DMS 273 (cell line): ENCODE data around the gene NUDT16.
"Not testable (repeated sequence)": the region's sequence is repeated elsewhere in the genome, so short reads cannot be mapped to it uniquely, and the experiment has no call there.

ENCODE experiments used
- DNase-seq: peaks from one replicate; lab custom pipeline; 2025; ENCODE audit not compliant: unreplicated experiment; lab: John Stamatoyannopoulos, UW

Gene NUDT16

DNA sequence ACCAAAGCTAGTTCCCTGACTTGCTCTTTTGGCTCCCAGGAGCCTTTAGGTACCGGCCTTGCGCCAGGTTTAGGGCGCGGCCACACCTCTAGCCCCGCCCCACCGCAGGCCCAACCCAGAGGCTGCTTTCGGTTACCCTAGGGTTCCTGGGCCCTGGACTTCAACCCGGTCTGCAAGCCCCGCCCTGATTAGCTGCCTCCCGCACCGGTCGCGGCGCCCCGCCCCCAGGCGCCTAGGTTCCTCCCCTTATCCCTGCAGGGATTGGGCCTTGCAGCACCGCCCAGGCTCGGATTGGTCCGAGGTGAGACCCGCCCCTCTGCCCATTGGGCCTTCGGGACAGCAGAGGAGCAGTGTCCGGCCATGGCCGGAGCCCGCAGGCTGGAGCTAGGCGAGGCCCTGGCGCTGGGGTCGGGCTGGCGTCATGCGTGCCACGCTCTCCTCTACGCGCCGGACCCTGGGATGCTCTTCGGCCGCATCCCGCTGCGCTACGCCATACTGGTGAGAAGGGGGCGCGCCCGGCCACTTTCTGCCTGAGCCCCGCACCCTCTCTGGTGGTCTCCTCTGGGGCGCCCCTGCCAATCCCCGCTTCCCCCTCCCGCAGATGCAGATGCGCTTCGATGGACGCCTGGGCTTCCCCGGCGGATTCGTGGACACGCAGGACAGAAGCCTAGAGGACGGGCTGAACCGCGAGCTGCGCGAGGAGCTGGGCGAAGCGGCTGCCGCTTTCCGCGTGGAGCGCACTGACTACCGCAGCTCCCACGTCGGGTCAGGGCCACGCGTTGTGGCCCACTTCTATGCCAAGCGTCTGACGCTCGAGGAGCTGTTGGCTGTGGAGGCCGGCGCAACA lies at the start of gene NUDT16:
TSS of gene NUDT16 (plus strand) at position 330 of the 847 bp plus-strand sequence. CDS start at position 361, 31 bp downstream.
- DNase-seq: peak; percentile 99

DNA sequence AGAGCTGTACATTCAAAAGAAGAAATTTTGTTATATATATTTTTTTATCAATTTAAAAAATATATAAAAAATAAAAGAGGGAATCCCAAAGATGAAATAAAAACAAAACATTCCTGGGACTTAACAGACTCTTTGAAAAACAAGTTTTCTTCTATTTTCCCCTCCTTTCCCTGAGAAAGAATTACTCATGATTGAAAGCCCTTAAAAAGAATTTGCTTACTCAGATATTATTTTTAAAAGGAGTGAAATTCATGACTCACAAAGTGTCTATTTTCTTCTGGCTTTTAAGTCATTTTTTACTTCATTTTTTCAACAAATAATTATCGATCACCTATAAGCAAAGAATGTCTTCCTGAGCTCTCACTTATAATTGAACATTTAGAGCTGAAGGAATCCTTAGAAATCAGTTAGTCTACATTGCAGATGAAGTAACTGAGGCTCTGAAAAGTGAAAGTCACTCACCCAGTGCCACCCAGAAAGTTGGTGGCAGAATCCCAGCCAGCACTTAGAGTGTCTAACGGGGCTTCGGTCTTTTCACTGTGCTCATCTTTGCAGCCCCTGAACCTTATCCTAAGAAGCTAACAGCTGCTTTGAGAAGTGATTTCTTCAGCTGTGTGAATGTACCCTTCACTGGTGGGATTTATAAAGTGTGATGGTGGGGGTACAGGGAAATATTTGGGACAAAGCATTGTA lies 42.5 kb upstream of the NUDT16 start:
- no peak for DNase-seq

DNA sequence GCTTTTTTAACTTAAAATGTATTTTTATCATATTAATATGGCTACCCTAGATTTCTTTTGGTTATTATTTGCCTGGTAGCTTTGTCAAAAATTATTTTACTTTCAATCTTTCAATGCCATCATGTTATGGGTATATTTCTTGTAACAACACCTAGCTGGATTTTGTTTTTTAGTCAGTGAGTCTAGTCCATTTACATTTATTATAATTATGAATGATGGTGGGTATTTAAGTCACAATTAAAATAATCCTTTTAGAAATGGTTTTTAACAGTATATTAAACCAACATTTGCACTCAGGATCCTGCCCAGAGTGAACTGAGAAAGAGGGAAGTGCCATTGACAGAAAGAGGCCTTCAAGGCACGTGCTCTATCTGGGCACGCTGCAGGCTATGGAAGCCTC lies 39.8 kb upstream of the NUDT16 start:
- no peak for DNase-seq

DNA sequence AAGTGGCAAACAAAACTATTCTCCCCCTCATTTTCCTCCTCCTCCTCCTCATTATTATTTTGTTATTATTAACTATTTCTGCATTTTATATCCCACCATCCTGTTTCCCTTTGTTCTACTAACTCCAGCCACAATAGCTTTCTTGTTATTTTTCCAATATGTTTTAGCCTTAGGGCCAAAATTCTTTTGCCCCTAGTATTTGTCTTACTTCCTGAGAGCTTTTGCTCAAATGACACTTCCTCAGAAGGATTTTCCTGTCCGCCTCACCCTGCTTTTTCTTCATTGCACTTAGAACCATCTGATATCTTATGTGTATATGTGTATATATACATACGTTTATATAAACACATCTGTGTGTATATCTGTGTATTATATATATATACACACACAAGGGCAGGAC lies 32.7 kb upstream of the NUDT16 start:
- DNase-seq: no peak

DNA sequence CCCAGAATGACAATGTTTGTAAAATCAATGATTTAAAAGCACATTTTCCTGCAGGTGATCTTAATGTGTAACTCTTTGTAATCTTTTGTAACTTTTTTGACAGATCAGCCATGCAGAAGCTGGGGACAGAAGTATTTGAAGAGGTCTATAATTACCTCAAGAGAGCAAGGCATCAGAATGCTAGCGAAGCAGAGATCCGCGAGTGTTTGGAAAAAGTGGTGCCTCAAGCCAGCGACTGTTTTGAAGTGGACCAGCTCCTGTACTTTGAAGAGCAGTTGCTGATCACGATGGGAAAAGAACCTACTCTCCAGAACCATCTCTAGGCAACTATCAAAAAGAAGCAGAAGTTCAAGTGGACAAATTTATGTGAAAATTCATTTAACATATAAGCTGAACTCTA lies 32.1 kb upstream of the NUDT16 start:
- DNase-seq: no peak

DNA sequence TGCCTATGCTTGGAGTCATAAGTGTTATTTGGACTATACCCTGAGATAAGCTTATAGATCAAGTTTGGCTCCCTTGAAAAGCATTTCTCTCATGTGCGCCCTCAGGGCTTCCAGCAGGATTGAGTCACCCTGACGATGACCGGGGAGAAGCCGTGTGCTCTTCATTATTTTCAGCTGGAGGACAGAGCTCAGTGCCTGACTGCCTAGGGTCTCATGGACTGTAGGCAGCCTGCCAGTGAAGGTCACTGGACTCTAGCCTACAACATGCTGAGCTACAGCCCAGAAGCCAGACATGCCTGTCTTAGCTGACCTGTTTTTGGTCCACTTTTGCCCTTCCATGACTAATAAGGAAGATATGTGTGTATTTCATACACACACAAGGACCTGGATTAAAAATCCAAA lies 31.6 kb upstream of the NUDT16 start:
- DNase-seq: no peak

DNA sequence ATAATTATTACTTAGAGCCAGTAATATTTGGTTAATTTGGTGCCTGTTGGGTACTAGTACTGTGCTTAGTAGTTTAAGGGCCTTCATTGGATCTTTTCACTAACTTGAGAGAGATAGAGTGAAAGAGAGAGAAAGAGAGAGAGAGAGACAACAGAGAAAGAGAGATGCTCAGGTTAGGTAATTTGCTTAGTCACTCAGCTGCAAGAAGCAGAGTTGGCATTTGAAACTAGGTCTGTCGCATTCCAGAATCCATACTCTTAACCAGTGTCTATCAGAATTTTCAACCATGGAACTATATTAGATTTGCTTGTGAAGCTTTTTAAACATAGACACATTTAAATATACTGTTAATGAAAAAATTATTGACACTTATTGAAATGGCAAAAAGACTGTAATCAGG lies 31.1 kb upstream of the NUDT16 start:
- no peak for DNase-seq

DNA sequence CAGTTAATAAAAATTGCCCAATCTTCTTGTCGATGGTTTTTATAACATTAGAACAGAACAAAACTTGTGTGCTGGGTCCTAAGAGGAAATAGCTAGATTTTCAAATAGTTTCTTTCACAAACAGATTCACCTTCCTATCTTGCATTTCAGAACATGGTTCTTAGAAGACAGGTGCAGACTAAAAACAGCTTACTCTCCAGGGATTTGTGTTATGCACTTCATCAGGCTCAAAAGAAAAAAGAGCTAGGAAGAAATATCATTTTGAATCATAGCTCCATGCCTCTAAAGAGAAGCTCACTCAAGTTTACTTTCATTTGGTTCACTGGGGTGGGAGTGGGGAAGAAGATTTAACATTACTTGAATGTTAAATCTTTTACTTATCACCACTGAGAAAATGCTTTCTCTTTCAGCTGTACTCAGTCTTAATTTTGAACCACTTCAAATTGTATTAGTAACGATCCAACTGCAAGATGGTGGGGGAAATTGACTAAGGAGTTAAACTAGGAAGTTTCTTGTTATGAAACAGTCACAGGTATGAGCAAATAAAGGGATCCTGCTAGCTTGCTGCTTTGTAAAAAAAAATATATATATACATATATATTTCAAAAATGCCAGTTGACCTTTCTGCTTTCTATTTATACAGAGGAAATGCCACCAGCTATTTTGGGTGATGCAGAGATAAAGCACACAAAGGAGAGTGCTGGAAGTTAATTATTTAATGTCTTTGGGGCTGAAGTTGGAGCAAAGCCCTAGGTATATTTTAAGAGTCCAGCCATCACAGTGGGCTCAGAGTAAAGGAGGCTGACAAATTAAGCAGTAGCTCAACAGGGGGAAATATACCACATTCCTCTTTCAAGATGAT lies 28.3 kb upstream of the NUDT16 start:
- peak; percentile 18 for DNase-seq

DNA sequence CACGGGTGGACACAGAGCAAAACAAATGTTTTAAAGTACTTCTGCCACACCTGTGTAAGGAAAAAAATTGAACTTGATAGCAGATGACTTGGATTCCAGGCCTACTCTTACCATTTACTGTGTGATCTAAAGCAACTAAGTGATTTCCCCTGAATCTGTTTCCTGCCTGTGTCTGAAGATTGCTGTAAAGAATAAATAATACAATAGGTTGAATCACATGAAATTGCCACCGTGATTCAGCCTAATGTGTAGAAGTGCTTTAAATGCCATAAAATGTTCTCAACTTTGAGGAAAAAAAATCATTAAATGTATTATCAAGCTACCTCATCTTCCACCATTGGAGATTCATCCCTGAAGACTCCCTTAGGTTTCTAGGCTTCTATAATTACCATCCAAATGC lies 27.6 kb upstream of the NUDT16 start:
- DNase-seq: no peak

DNA sequence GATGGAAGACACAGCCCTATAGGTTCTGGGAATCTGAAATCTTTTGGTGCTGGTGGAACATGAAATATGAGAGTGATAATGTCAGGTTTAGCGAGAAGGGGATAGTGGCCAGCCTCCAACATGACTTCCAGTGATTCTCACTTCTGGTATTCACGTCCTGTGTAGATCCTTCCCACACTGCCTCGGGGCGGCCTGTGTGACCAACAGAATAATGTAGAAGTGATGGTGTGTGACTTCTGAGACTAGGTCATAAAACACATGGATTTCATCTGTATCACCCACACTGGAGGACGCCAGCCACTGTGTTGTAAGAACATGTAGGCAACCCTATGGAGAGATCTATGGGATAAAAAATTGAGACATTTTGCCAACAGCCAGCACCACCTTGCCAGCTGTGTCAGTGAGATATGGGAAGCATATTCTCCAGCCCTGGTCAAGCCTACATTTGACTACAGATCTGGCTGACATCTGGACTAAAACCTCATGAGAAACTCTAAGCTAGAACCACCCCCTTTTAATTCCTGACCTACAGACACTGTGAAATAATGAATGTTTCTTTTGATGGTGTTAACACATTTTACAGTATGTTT lies 25.5 kb upstream of the NUDT16 start:
- DNase-seq: no peak

DNA sequence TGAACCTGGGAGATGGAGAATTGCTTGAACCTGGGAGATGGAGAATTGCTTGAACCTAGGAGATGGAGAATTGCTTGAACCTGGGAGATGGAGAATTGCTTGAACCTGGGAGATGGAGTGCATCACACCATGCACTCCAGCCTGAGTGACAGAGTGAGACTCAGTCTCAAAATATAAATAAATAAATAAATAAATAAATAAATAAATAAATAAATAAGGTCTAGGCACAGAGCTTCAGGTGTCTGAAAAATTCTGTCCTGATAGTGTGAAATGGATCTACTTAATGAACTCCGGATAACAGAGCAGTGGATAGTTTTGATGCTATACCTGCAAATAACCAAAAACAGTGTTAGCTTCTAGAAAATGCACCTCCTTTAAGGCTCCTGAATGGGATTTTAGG lies 24.3 kb upstream of the NUDT16 start:
- DNase-seq: no peak

DNA sequence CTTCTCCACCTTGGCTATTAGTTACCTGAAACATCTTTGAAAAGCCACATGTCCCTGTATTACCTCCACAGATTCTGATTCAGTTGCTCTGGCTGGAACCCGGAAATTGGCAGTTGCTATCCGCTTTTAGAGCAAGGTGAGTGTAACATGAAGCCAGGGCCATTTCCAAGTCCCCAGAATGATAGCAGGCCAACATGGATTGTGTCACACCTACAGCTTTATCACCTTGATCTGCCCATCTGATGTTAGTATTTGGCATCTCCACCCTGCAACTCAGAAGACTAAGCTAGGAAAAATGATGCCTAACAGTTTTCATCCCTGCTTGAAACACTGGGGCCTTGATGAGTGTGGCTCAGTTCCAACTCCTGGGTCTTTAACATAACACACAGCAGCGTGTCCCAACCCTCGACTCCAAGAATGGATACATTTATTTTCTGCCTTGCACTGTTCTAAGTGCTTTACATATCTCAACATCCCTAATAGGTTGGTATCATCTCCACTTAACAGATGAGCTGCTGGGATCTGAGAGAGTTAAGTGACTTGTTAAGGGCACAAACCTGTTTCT lies 21.3 kb upstream of the NUDT16 start:
- DNase-seq: no peak

DNA sequence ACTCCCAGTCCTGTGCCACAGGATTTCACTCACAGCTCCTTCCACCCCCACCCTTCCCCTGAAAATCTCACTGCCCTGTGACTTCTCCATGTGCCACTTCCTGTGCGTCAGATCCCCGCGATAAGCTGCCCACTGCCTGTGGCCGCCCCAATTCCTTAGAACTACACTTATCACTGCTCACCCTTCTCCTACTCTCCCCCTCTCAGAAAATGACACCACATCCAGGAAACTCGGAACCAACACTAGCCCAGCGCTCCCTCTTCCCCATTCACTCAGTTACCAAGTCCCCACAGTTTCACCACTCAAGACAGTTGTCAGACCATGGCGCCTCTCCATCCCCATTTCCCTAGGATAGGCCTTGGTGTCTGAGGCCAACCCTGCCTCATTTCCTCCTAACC lies 20.5 kb upstream of the NUDT16 start:
- not testable (repeated sequence) for DNase-seq

DNA sequence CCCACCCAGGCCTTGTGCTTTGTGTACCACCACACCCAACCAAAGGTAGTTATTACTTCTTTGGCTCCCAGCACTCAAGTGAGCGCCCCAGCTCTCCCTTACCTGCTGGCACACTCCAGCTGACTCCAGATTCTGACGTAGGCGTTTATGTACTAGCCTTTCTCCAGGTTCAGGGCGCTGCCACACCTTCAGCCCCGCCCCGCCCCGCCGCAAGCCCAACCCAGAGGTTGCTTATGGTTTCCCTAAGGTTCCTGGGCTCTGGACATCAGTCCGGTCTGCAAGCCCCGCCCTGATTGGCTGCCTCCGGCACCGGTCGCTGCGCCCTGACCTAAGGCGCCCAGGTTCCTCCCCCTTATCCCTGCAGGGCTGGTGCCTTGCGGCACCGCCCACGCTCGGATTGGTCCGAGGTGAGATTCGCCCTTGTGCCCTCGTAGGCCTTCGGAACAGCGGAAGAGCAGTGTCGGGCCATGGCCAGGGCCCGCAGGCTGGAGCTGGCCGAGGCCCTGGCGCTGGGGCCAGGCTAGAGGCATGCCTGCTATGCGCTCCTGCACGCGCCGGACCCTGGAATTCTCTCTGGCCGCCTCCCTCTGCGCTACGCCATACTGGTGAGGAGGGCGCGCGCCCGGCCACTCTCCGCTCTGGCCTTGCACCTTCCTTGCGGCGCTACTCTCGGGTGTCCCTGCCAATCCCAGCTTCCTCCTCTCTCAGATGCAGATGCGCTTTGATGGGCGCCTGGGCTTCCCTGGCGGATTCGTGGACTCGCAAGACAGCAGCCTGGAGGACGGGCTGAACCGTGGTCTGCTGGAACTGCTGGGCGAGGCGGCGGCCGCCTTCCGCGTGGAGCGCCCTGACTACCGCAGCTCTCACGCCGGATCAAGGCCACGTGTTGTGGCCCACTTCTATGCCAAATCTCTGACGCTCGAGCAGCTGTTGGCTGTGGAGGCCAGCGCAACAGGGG lies 19.8 kb upstream of the NUDT16 start:
- DNase-seq: no peak

DNA sequence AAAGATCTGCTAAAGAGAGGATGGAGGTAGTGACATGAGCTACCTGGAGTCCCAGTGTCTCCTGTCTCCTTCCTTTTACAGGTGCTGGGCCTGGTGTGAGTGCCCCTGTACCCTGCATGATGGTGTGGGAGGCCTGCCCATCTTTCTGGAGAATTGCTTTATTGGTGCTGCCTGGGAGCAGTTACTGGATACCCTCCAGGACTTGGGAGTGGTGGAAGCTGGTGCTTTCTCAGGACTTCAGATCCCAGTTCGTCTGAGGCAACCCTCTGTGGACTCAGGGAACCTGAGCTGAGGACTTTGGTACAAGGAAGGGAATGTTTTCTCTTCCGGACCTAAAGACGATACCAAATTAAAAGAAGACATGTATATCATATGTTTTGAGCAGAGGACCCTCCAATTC lies 18.3 kb upstream of the NUDT16 start:
- no peak for DNase-seq

DNA sequence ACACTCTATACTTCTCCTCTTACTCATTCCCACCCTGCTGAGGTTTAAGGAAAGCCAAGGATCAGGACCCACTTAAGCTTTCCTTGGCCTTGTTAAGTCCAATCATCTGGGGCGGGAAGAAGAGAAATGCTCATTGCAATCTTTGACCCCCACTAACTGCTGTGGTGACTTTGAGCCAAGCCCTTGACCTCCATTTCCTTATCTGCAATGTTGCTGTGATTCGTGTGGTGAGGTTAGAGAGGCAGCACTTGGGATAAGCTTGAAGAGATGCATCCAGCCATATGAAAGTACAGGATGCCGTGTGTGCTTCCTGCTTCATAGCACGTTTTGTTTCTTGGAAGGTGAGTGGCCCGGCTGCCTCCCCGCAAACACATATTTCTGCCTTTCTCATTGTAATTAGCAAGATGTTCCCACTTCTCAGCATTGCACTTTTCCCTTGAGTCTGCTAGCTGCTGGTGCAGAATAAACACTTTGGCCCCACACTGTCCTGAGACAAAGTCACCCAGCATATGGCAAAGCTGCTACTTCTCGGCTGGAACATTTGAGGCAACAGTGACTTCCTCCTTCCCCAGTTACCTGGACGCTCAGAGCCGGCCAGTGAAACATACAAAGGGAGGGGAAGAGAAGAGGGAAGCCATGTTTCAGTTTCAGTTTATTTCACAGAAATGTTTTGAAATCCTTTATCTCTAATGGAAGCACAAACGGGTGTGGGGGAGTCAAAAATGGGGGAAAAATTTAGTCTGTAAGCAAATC lies 10.5 kb upstream of the NUDT16 start:
- DNase-seq: no peak

DNA sequence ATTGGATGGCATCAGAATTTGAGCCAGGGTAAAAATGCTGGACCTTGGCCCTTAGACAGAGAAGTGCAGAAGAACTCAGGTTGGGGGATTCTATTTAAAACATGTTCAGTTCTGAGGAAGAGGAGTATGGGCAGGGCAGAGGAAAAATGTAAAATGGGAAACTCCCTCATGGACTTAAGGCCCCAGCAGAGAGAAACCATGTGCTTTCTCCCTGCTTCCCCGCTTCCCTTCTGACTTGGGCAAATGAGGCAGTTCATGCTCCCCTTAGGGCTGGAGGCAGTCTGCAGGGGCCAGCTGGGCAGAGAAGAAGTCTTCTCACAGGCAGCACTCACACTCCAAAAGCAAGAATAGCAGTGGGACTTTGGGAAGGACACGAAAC lies 9.9 kb upstream of the NUDT16 start:
- DNase-seq: no peak

DNA sequence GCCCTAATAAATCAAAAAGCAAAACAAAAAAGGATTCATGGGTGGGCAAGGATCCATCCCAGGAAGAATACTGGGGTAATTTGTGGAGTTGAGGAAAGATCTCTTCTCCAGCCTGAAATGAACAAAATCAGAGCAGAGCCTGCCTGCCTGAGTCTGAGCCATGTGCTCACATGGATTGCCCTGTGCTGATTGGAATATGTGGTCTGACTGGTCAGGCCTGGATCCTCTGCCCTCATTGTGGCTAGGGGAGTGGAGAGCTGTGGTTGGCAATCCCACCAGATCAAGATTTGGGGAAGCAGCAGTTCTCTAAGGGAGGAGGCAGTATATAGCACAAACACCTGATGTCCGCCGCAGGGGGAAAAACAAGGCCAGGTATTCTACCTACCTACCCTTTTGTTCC lies 6.8 kb upstream of the NUDT16 start:
- DNase-seq: no peak

DNA sequence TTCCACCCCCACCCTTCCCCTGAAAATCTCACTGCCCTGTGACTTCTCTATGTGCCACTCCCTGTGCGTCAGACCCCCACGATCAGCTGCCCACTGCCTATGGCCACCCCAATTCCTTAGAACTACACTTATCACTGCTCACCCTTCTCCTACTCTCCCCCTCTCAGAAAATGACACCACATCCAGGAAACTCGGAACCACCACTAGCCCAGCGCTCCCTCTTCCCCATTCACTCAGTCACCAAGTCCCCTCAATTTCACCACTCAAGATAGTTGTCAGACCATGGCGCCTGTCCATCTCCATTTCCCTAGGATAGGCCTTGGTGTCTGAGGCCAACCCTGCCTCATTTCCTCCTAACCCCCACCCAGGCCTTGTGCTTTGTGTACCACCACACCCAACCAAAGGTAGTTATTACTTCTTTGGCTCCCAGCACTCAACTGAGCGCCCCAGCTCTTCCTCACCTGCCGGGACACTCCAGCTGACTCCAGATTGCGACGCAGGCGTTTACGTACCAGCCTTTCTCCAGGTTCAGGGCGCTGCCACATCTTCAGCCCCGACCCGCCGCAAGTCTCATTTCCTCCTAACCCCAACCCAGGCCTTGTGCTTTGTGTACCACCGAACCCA lies 641 bp upstream of the NUDT16 start:
- not testable (repeated sequence) for DNase-seq
